HG03196 (cell line): ENCODE measurements around the gene CCDC63.
"Not testable (repeated sequence)": the region's sequence is repeated elsewhere in the genome, so short reads cannot be mapped to it uniquely, and the experiment has no call there.

Source experiments
- ATAC-seq: cut with Tn5 transposase; IDR thresholded peaks from one replicate; pipeline ENCODE4 v1.9.1; 2021; ENCODE audit not compliant: unreplicated experiment

Gene CCDC63

DNA sequence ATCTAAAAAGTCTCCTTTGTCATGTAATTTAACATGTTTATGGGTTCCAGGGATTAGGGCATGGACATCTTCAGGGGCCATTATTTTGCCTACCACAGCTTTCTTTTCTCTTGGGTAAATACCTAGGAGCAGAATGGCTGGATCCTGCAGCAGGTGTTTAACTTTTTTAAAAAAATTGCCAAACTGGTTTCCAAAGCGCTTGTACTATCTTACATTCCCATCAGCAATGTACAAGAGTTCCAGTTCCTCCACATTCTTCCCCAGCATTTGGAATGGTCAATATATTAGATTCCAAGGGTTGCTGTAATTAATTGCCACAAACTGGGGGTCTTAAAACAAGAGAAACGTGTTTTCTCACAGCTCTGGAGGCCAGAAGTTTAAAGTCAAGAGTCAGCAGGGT is 101.3 kb downstream of the CCDC63 start:
- no peak for ATAC-seq

DNA sequence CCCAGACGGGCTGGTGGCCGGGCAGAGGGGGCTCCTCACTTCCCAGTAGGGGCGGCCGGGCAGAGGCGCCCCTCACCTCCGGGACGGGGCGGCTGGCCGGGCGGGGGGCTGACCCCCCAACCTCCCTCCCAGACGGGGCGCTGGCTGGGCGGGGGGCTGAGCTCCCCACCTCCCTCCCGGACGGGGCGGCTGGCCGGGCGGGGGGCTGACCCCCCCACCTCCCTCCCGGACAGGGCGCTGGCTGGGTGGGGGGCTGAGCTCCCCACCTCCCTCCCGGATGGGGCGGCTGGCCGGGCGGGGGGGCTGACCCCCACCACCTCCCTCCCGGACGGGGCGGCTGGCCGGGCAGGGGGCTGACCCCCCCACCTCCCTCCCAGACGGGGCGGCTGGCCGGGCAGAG is 103.7 kb downstream of the CCDC63 start:
- not testable (repeated sequence) for ATAC-seq

DNA sequence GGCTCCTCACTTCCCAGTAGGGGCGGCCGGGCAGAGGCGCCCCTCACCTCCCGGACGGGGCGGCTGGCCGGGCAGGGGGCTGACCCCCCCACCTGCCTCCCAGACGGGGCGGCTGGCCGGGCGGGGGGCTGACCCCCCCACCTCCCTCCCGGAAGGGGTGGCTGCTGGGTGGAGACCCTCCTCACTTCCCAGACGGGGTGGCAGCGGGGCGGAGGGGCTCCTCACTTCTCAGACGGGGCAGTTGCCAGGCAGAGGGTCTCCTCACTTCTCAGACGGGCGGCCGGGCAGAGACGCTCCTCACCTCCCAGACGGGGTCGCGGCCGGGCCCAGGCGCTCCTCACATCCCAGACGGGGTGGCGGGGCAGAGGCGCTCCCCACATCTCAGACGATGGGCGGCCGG is 104.1 kb downstream of the CCDC63 start:
- ATAC-seq: not testable (repeated sequence)
